Suprapubic skin (tissue), 4 donors: ENCODE data around the gene SCAMP3. TPM values are rescaled to one million over a fixed set of nuclear protein-coding genes. Genes with fewer than 3 reads are reported as not detected.

ENCODE experiments used
- DNase-seq, 2 donors: peaks; one replicate each; pipeline ENCODE4 v3.0.0-alpha.2; 2019; ENCODE audit warnings: low spot score in 2 of 2
- H3K27ac ChIP-seq: fragments of 200-600 bp; sonication (generic); one replicate; pipeline ENCODE4 v1.5.1; 2019
- H3K27me3 ChIP-seq: fragments of 200-600 bp; sonication (generic); one replicate; pipeline ENCODE4 v1.5.1; 2019
- H3K36me3 ChIP-seq: fragments of 200-600 bp; sonication (generic); one replicate; pipeline ENCODE4 v1.5.1; 2019
- H3K4me1 ChIP-seq: fragments of 200-600 bp; sonication (generic); one replicate; pipeline ENCODE4 v1.5.1; 2019
- H3K4me3 ChIP-seq: fragments of 200-600 bp; sonication (generic); one replicate; pipeline ENCODE4 v1.5.1; 2019; ENCODE audit warnings: mild to moderate bottlenecking
- H3K9me3 ChIP-seq: fragments of 200-600 bp; sonication (generic); one replicate; pipeline ENCODE4 v1.5.1; 2019
- EP300 ChIP-seq: sonication (generic); formaldehyde crosslinking; IDR thresholded peaks from one replicate; pipeline ENCODE4 v1.6.1; 2017; ENCODE audit warnings: antibody characterized with exemption
- POLR2A ChIP-seq, 2 donors: fragments of 450-650 bp; IDR thresholded peaks; one replicate each; pipeline ENCODE4 v1.6.1; 2017; ENCODE audit warnings: antibody characterized with exemption in 2 of 2, mild to moderate bottlenecking in 2 of 2, moderate library complexity in 2 of 2
- POLR2AphosphoS5 ChIP-seq, 3 donors: sonication (generic); formaldehyde crosslinking; IDR thresholded peaks; one replicate each; pipeline ENCODE4 v1.6.1; 2017; ENCODE audit warnings: antibody characterized with exemption in 3 of 3
- WGBS: methylation state at CpG from one replicate; pipeline ENCODE4 v1.1.5; 2018; 5-methylcytosine and 5-hydroxymethylcytosine counted together
- total RNA-seq, 4 donors: library from RNA; depleted of rRNA; stranded (reverse); fragments of >200 nt; gene quantifications; one replicate each; pipeline ENCODE4 v1.1.0, GENCODE V29; 2016
- TF ChIP-seq, protein P1 (sequence below), 2 donors: fragments of 200-600 bp in 1 of 2; fragments of 450-650 bp in 1 of 2; sonication (generic) in 1 of 2; IDR thresholded peaks; one replicate each; pipeline ENCODE4 v1.5.1; 2016 to 2019; ENCODE audit warnings: antibody characterized with exemption in 2 of 2, mild to moderate bottlenecking in 1 of 2, moderate library complexity in 1 of 2

The SCAMP3 gene
- total RNA-seq, 4 donors from 2014 or later = 45.1 to 73.3 (median 67.6) TPM

- peaks cover 24% of the 10 kb centered on the region for H3K4me1 ChIP-seq
- no peaks in the 10 kb centered on the region for H3K27me3 ChIP-seq
- no peak for DNase-seq
- peaks cover 76% of the 10 kb centered on the region for H3K36me3 ChIP-seq
- TF ChIP-seq, protein P1, sequence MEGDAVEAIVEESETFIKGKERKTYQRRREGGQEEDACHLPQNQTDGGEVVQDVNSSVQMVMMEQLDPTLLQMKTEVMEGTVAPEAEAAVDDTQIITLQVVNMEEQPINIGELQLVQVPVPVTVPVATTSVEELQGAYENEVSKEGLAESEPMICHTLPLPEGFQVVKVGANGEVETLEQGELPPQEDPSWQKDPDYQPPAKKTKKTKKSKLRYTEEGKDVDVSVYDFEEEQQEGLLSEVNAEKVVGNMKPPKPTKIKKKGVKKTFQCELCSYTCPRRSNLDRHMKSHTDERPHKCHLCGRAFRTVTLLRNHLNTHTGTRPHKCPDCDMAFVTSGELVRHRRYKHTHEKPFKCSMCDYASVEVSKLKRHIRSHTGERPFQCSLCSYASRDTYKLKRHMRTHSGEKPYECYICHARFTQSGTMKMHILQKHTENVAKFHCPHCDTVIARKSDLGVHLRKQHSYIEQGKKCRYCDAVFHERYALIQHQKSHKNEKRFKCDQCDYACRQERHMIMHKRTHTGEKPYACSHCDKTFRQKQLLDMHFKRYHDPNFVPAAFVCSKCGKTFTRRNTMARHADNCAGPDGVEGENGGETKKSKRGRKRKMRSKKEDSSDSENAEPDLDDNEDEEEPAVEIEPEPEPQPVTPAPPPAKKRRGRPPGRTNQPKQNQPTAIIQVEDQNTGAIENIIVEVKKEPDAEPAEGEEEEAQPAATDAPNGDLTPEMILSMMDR (IDR thresholded peaks at IDR 0.05) = no peak
- TF ChIP-seq POLR2A (IDR thresholded peaks at IDR 0.05) (no peak), POLR2AphosphoS5 (IDR thresholded peaks at IDR 0.05) (no peak), EP300 (no peak)
- H3K4me3 ChIP-seq = no peak overlapping the region
- H3K27ac ChIP-seq = no peak overlapping the region
- WGBS = 89% methylated on average over 21 of the region's 21 CpGs
- no peaks in the 10 kb centered on the region for H3K9me3 ChIP-seq
Observed at GRCh38 chr1:155268630-155269029, 6.5 kb upstream of the SCAMP3 start.

DNA sequence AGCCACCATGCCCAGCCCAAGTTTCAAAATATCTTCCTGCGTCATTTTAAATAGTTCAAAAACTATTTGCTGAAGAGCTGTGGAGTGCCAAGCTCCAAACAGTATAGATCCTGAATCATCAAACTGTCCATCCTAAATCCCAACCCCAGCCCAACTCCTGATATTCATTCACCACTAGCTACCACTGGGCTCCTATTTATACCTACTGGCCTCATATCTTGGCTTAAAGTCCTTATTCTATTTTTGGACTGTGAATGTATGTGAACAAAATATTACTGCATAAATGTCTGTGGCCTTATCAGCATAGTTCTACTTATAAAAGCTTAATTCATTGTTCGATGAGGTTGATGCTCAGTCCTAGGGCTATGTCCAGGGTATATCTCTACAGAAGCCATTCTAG, 5.2 kb upstream of the SCAMP3 start:
- WGBS = 94% methylated on average over 2 of the region's 2 CpGs
- peaks cover 83% of the 10 kb centered on the region for H3K36me3 ChIP-seq

DNA sequence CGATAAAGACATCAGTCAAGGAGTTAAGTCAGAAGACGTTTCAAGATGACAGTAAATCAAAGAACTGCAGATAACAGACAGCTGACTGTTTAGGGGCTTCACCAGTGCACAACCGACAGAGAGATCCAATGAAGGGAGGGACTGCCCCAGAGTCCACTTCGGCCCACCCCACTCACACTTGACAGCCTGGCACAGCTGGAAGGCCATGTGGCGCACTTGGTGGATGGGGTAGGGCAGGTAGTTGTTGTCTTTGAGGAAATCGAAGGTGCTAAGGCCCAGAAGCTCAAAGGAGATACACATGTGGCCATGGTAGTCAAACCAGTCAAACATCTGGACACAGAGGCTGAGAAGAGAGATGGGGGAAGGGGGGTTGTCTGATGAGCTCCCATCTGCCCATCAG, 4.4 kb upstream of the SCAMP3 start:
- no peak for TF ChIP-seq POLR2A (IDR thresholded peaks at IDR 0.05)
- TF ChIP-seq, protein P1 (IDR thresholded peaks at IDR 0.05) = no peak
- no peak for TF ChIP-seq POLR2AphosphoS5 (IDR thresholded peaks at IDR 0.05)
- no peak for TF ChIP-seq EP300
- WGBS = 78% methylated on average over 6 of the region's 6 CpGs
- DNase-seq = no peak
- no peak overlapping the region for H3K4me3 ChIP-seq
- H3K4me1 ChIP-seq = peaks cover 18% of the 10 kb centered on the region
- H3K9me3 ChIP-seq = no peaks in the 10 kb centered on the region
- no peak overlapping the region for H3K27ac ChIP-seq
- peaks cover 83% of the 10 kb centered on the region for H3K36me3 ChIP-seq
- no peaks in the 10 kb centered on the region for H3K27me3 ChIP-seq

More for the DNA sequence above, 5.2 kb upstream of the SCAMP3 start:
- Histone ChIP-seq H3K27me3 (no peaks in the 10 kb centered on the region), H3K27ac (no peak overlapping the region), H3K4me1 (peaks cover 22% of the 10 kb centered on the region), H3K4me3 (no peak overlapping the region), H3K9me3 (no peaks in the 10 kb centered on the region)
- TF ChIP-seq EP300 (no peak), POLR2AphosphoS5 (IDR thresholded peaks at IDR 0.05) (no peak), POLR2A (IDR thresholded peaks at IDR 0.05) (no peak)
- TF ChIP-seq, protein P1 (IDR thresholded peaks at IDR 0.05) = no peak
- DNase-seq = no peak

DNA sequence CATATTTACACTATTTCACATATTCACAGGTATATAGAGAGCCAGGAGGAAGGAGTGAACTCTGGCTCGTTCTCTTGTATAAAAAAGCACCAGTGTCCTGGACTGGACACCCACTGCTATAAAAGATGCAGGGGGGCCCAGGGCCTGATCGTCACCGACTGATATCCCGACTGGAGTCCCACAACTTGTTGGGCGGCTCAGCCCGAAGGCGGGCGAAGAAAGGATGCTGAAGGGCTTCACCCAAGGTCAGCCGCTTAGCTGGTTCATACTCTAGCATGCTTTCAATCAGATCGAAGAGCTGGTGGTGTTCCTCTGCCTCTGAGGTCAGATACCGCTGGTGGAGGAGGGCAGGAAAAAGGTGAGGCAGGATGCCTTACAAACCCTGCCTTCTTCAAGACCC, 907 bp upstream of the SCAMP3 start:
- no peak for DNase-seq
- peaks cover 71% of the 10 kb centered on the region for H3K36me3 ChIP-seq
- TF ChIP-seq POLR2AphosphoS5 (IDR thresholded peaks at IDR 0.05) = no peak
- no peak for TF ChIP-seq POLR2A (IDR thresholded peaks at IDR 0.05)
- no peak for TF ChIP-seq EP300
- TF ChIP-seq, protein P1 (IDR thresholded peaks at IDR 0.05) = no peak
- WGBS = 86% methylated on average over 11 of the region's 11 CpGs
- H3K4me1 ChIP-seq = peaks cover 23% of the 10 kb centered on the region
- no peaks in the 10 kb centered on the region for H3K27me3 ChIP-seq
- H3K9me3 ChIP-seq = no peaks in the 10 kb centered on the region
- H3K27ac ChIP-seq = no peak overlapping the region
- H3K4me3 ChIP-seq = no peak overlapping the region

DNA sequence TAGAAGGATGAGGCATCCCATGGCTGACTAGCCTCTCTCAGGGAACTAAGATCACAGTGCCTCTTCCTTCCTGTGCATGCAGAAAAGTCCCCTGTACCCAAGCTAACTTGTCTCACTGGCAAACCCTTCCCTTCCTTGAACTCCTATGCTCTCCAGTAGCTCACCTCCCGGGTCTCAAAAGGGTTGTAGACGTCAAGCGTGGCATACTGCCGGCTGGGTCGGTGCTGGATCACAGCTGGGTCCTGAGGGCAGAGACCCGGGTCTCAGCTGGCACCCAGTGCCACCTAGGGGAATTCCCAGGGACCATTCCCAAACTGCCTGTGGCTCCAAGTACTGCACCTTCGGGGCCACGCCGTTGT, 688 bp downstream of the SCAMP3 start:
- Histone ChIP-seq H3K27ac (peak overlapping the region; percentile 87), H3K9me3 (no peaks in the 10 kb centered on the region)

More for the DNA sequence above, 688 bp downstream of the SCAMP3 start:
- no peak for TF ChIP-seq POLR2A (IDR thresholded peaks at IDR 0.05)
- TF ChIP-seq EP300 = no peak
- no peak for TF ChIP-seq POLR2AphosphoS5 (IDR thresholded peaks at IDR 0.05)
- TF ChIP-seq, protein P1 (IDR thresholded peaks at IDR 0.05) = no peak
- peaks cover 29% of the 10 kb centered on the region for H3K4me1 ChIP-seq
- no peak for DNase-seq
- WGBS = 0% methylated on average over 3 of the region's 9 CpGs
- H3K27me3 ChIP-seq = no peaks in the 10 kb centered on the region
- peaks cover 62% of the 10 kb centered on the region for H3K36me3 ChIP-seq
- peak overlapping the region; percentile 94 for H3K4me3 ChIP-seq
